NCI-H187 treated with DMSO at 0.1 percent for 48 hours (cell line): ENCODE measurements around the gene MSMP.
A peak's percentile ranks its signal among the peaks of the same experiment; 100 is the strongest.

Experiments
- DNase-seq: peaks from one replicate; lab custom pipeline; 2025; lab: John Stamatoyannopoulos, UW

The MSMP gene, protein sequence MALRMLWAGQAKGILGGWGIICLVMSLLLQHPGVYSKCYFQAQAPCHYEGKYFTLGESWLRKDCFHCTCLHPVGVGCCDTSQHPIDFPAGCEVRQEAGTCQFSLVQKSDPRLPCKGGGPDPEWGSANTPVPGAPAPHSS

DNA sequence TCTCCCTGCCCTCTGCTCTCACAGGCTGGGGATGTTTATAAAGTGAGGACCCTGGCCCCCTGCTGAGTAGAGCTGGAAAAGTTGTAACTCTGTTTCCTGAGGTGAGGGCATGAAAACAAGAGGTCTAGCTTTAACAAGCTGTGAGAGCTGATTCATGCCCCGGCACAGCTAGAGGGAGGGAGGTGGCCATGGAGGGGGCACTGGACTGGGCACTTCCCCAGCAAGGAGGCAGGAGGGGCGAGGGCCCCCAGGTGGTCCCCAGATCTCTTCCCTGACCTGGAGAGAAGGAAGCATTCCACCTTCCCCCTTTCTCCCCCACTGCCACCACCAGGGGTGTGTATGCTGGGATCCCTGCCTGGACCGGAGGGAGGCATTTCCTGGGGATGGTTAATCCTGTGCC, at the start of gene MSMP:
Gene MSMP (minus strand): TSS at position 13 of the 400 bp plus-strand sequence. CDS start 147 bp downstream, outside the sequence.
- no peak for DNase-seq

DNA sequence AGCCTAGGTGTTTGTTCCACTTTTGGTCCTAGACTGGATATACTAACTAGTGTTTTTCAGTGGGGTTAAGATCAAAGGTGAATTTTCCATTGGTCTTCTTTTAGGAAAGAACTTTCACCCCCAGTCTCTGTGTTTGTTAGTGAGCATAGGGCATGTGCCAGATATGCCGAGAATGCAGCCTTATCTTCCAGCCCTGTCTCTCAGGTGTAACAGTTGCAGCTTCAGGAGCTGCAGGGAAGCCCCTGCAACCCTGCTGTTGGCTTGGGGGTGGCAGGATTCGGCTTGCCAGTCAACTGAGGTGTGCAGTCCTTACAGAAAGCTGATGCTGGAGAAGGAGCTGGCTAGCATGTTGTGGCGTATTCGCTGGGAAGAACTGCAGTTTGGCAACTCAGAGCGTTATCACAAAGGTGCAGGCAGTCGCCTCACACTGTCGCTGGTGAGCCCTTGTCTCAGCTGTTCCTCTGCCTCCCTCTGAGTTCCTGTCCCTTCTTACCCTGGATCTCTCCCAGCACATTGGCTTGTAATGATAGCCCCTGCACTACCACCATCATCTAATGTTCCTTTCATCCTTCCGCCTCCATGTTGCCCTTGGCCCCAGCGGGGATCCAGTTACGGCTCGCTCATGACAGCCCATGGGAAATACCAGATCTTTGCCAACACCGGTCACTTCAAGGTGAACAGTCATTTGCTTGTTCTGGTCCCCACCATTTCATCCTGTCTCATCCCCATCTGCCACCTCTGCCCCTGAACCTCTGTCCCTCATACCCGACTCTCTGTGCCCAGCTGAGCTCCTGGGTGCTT, 47.5 kb upstream of the MSMP start:
- DNase-seq, result no peak

DNA sequence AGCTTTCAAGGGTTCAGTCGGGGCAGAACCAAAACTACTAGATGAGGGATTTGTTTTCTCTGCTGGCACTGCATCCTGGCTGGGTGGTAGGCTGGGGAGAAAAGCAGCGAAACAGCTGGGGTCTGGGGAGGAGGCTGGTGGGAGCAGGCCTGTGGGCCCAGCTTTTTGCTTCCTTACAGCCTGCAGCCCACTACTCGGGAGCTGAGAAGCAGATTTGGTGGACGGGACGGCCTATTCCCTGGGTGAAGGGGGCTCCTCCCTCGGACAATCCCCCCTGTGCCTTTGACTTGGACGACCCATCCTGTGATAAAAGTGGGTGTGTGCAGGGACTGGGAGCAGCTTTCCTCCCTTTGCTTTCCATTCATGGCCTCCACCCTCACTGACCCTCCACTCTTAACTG, 46.5 kb upstream of the MSMP start:
- no peak for DNase-seq

DNA sequence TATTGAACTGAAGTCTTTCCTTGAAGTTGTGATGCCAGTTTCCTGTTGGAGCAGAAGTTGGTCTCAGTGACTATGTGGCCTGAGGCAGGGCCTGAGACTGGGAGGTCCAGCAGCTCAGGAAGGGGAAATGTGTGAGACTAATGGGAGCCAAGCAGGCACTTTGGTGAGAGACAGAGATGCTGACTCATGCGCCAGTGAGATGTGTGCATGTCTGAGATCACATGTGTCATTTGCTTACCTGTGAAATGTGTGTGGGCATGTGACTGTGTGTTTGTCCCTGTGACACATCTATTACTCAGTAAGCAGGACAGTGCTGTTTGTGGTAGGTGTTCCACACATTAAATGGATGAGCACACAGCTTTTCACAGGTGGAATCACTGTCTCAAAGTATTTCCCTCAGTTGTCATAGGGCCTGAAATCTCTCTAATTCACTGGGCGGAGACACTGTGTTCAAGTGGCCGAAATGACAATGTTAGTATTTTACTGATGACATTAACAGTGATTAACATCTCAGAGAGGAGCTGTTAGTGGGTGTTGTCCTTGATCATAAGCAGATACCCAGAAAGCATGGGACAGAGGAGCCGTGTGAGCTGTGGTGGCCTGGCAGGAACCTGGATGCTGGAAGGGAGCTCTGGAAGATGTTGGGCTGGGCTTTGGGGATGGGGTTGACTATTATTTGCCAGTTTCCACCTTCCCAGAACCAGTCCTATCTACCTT, 44.7 kb upstream of the MSMP start:
- DNase-seq, result no peak

DNA sequence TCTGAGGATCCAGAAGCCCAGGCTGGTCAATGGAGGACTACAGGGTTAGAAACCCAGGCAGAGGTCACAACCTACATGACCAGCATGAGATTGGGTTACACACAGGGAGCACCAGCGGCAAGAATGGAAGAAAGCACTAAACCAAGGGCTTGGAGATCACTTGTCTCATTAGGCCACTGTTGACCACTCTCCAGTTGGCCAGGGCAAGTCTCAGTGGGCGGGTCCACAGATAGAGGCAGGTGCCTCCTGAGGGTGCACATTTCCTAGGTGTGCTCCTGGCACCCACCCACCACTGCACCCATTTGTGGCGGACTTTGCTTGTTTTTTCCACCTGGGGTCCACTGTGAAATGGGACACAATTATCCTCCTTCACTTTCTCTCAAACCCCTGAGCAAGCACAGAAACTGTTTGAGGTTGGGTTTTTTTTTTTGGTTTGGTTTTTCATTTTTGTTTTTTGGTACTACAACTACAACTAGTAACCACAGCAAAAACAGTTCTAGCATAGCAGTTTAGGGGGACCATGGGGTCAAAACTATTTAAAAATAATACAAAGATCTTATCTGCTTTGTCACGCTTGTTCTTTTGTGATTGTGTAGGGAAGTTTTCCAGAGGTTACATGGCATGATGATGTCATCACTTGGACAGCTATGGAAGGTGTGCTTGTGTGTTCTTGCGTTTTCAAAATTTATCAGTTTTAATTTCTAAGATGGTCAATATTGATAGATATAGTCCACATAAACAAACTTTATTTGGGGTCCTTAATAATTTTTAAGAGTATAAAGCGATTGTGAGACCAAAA, 43.4 kb upstream of the MSMP start:
- DNase-seq, result no peak

DNA sequence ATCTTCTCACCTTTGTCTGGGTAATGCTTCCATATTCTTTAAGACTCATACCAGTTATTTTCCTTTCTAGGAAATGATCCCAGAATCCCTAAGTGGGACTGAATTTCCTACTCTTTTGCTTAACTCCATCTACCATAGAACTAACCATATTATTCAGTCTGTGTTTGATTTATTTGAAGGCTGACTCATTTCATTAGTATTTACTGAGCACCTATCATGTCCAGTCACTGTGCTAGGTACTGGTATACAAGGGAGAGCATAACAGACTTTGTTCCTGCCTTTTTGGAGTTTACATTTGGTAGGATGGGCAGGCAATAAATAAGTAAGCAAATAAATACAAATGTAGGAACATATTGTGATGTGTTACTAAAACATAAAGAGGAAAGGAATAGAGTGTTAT, 41.6 kb upstream of the MSMP start:
- DNase-seq, result no peak

DNA sequence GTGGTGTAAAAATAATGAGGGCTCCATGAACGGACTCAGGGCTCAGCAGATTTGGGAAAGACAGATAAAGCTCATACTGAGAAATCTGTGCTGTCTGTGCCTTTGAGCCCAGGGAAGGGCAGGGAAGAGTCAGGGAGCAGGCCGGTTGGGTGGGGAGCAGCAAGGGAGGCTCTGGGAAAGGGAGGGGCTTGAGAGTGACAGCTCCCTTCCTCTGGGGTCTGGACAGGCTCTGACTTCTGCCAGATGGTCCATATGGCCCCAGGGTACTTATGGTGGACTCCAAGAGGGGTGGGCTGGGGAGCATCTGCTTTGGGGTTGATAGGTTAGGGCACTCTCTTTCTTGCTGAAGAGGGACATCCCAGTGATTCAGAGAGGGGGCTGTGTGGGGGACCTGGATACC, 39.4 kb upstream of the MSMP start:
- DNase-seq, result no peak

DNA sequence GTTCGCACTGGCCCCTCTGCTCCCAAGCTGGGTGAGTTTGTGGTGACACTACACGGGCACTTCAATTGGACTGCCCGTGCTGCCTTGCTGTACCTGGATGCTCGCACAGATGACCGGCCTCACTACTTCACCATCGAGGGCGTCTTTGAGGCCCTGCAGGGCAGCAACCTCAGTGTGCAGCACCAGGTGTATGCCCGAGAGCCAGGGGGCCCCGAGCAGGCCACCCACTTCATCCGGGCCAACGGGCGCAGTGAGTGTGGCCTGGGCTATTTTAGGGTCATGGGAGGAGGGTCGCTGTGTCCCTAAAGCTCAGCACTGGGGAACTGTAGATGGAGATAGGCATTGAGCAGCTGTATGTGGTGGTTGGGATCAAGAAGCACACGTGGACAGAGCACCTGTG, 38.8 kb upstream of the MSMP start:
- no peak for DNase-seq

DNA sequence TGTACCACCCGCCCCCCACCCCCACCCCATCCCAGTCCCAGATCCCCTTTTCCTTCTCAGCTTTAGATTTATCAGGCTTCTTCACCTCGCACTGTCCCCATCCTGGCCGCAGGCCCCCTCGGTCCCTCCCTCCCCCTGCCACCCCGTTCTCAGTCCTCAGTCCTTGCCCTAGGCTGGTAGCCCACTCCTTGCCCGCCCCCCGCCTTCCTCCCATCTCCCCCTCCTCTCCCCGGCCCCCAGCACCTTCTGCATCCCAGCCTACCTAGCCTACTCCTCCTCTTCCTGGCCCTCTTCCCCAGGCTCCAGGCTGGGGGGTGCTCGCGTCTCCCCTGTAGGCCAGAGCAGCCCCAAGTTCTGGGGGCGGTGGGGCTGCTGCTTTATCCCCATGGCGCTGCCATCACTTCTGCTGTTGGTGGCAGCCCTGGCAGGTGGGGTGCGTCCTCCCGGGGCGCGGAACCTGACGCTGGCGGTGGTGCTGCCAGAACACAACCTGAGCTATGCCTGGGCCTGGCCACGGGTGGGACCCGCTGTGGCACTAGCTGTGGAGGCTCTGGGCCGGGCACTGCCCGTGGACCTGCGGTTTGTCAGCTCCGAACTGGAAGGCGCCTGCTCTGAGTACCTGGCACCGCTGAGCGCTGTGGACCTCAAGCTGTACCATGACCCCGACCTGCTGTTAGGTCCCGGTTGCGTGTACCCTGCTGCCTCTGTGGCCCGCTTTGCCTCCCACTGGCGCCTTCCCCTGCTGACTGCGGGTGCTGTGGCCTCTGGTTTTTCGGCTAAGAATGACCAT, 38.1 kb upstream of the MSMP start:
- no peak for DNase-seq

DNA sequence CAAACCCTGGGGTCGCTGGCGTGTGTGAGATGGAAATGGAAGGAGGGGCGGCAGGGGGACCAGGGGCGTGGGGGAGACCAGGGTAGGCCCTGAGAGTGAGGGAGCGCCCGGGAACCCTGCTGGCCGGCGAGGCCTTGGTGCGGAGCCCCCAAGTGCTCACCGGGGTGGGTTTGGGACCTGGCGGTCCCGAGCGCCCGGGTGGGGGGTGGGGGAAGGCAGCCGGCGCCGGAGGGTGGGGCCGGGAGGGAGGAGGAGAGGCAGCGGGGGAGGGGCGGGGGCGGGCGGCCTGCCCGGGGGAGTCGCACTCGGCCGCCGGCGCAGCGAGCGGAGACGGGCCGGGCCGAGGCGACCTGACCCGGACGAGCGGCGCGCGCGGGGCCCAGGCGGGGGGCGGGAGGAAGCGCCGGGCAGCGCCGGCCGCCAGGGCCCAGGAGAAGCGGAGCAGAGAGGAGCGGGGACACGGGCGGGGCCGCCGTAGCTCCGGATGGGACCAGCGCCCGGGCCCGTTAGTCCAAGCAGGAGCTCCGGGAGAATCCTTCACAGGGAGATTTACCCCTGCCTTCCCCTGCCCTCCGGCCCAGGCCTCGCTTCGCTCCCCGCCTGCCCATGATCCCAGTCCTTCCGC, 37.3 kb upstream of the MSMP start, which contains the start of gene NPR2:
Gene NPR2 (plus strand): TSS at position 295 of the 625 bp plus-strand sequence. CDS start 818 bp downstream, outside the sequence.
- no peak for DNase-seq

DNA sequence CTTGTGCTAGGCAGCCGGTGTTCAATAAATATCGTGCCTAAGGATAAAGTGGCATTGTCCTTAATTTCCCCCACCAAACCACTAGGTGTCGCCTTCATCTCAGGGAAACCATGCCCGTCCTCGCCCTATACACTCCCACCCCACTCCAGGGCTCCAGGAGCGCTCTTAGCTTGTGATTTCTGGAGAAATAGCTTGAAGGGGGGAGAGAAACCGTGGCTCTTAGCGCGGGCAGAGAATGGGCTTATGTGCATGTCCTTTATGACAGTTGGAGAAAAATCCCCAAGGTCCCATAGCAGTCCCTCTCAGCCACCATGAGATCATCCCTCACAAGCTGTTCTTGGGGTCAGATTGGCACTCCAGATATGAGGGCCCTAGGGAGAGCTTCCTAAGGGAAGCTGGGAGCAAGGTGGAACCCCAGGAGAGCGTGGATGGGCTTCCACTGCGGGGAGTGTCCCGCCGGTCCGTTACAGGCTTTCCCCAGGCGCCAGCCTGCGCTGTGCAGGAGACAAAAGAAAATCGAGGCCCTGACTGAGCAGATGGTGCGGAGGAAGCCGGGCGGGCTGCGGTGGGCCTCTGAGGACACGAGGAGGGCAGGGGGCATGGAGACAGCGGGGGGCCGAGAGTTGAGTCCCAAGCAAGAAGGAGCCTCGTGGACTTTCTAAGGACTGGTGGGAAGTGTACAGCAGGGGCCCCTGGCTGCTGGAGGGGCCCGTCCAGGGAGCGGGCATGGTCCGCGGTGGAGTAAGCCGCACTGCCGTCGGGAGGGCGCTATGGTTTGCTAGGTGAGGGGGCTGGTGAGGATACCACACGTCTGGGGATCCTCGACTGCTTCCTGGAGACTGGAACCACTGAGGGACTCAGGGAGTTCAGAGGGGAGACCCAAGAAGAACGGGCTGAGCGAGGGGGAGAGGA, 36.6 kb upstream of the MSMP start:
- DNase-seq, result peak; percentile 43

DNA sequence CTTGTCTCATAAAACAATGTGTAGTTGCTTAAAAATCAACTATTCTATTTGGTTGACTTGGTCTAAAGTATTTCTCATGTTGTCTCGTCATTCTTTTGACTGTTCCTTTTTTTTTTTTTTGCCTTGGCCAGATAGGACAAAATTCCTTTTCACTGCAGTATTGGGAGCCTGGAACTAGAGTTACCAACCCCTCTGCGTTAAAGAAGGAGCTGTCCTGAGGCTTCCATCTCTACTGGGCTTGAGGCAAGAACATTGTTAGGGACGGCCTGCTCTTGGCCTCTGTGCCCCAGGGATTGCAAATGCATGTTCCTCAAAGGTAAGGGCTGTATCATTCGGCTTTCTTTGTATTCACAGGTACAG, 35.9 kb upstream of the MSMP start:
- no peak for DNase-seq

DNA sequence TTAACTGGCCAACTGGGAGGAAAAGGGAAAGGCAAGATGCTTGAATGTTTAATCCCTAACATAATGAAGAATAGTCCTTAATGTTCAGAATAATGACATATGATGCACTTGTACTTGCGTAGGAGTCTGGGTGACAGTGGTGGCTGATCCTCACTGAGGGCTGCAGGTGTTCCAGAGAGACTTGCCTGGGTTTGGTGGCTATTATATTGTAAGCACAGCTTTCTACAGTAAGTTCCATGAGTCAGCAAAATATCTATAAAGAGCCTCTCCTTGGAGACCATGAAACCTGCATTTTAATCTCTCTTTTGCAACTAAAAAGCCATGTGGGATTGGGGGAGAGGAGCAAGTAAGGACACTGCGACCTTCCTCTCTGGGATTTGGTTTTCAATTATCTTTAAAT, 35.5 kb upstream of the MSMP start:
- DNase-seq, result no peak

DNA sequence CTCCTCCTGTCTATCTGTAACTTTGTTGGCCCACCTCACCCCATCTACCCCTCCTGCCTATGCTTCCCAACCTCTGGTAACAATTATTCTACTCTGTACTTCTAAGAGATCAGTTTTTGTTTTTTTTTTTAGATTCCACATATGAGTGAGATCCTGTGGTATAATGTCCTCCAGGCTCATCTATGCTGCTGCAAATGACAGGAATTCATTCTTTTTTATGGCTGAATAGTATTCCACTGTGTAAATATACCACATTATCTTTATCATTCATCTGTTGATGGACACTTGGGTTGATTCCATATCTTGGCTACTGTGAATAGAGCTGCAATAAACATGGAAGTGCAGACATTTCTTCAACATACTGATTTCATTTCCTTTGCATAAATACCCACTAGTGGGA, 29.3 kb upstream of the MSMP start:
- no peak for DNase-seq

DNA sequence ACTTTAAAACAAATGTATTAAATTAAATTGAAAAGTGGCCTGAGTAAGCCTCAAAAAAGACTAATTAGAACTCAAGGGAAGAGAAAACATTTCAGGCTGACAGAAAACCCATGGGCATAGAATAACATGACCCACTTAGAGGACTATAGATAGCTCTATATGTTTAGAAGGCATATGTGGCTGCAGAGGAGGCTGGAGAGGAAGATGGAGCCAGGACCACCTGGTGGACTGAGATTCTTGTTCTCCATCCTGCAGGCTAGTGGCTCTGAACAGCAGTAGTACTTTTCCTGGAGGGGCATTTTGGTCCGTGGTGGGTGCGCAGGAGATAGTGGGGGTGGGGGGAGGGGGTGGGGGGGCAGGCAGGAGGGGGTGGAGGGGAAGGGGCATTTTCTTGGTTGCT, 27.0 kb upstream of the MSMP start:
- DNase-seq, result no peak

DNA sequence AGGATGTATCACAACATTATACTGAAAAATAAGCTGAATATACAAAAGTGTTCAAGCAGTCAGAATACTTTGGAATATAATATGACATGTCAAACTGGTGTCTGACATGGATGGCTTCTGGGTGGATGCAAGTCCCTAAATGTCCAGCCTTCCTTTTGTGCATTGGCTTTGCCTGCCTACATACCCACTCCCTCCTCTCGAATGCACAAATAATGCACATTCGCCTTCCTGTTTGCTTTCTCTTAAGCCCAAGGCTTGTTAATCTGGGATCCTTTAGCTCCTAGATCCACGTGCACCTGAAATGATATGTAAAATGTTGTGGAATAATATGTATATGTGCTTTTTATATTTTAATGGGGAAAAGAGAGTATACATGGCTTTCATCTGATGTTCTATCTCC, 24.4 kb upstream of the MSMP start:
- DNase-seq, result no peak

DNA sequence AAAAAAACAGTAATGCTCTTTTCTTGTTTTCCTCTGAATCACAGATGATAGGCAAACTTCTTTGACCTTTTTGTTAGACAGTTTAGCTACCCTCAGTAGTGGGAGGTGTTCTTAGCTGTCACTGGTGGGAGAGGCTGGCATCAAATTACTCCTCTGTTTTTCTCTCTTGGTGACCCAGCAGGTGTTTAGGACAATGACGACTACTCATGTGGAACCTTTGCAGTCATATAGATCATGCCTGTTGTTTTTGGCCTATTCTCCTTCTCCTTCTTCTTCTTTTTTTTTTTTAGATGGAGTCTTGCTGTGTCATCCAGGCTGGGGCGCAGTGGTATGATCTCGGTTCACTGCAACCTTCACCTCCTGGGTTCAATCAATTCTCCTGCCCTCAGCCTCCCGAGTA, 21.9 kb upstream of the MSMP start:
- DNase-seq, result peak; percentile 69

DNA sequence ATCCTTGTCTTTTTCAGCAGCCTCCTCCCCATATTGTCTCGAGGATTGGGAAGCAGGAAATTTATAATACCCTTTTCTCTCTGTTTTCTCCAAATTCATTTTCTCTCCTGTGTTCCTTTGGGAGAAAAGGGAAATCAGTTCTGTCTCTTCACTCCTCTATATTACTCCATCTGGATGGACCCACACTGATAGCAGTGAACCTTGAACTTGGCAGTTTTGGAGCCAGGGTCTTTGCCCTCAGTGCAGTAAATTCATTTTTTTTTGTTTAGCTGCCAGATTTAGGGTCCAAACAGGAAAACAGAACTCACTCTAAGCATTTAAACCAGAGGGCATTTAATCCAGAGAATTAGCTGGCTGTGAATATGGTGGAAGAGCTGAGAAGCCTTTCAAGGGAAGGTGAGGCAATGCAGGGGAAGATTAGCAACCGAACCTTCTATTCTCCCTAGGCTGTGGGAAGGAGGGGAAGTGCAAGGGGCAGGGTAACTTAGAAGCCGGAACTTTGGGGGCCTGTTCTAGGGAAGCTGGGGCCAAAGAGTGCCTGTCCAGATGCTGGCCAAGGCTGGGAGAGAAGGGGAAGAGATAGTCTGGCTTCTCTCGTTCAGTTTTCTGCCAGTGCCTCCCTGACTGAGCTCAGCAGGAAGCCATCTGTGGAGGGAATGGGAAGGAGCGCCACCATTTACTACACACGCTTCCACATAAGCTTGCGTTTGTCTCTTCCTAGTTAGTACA, 21.0 kb upstream of the MSMP start:
- DNase-seq, result no peak

DNA sequence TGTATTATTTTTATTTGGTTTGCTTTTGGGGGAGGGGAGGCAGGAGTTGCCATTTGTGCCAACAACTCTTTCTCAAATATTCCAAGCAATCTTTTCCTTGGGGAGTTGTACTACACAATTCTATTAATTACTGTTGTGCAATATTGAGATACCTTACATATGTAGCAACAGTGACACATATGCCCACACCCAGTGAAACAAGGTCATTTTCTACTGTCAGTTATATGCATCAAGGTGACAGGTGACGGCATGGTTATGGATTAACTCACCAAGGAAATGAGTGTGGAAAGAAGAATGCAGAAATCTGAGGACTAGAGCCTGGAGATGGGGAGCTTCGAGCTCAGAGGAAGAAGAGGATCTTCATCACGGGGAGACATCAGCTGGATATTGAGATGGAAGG, 17.9 kb upstream of the MSMP start:
- DNase-seq, result no peak
